Raji (cell line): ENCODE results near the gene OR2J3.

ENCODE experiments used
- POLR2A ChIP-seq: IDR thresholded peaks from 2 replicates; pipeline ENCODE4 v1.6.1; 2011; ENCODE audit warnings: low read depth, low read length, control low read depth; ENCODE audit not compliant: insufficient read depth

OR2J3 gene

DNA sequence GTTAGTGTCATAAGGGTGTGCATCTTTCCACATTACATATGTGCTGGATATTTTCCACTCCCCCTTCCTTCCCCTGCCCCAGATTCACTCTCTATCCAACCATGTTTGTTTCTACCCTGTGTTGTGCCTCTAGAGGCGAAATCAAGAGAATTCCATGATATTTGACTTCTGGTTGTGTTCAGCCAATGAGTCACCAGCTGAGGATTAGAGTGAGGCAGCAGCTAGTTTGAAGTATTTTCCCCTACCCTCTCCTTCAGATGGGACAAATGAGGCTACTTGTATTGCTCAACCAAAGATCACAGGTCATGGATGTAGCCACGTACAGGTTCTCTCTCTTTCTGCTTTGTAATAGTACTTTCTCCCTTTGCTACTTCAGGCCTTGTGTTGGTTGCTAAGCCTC lies 38.3 kb downstream of the OR2J3 start:
- no peak for TF ChIP-seq POLR2A

DNA sequence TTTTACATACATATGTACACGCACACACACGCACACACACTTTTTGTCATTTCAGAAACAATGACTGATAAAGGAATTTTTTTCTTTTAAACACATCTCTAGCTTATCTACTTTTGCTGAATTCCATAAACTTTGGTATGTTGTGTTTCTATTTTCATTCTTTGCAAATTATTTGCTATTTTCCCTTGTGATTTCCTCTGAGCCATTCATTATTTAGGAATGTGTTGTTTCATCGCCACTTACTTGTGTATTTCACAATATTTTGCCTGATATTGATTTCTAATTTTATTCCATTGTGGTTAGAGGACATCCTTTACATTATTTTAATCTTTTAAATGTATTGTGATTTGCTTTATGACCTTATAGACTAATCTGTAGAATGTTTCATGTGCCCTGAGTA lies 39.2 kb downstream of the OR2J3 start:
- TF ChIP-seq POLR2A: no peak

DNA sequence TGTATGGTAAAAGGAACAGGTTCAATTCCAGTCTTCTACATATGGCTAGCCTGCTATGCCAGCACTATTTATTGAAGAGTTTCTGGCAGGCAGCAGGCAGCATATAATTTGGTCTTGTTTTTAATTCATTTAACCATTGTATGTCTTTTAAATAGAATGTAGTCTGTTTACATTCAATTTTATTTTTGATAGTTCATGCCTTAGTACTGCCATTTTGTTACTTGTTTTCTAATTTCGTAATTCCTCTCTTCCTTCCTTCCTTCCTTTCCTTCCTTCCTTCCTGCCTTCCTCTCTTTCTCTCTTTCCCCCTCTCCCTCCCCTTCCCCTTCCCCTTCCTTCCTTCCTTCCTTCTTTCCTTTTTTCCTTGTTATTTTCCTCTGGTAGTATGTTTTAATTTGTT lies 45.2 kb downstream of the OR2J3 start:
- no peak for TF ChIP-seq POLR2A
